Measurements from ENCODE around the gene PRKAG2.
"Not testable (repeated sequence)": the region's sequence is repeated elsewhere in the genome, so short reads cannot be mapped to it uniquely, and the experiment has no call there.

PRKAG2 gene

GRCh38 chr7:151542606-151543130 is 334.2 kb downstream of the PRKAG2 start:
- DNase-seq (ENCODE audit: extremely low read depth in 1 of 2, low read depth in 1 of 2), result no peak

GRCh38 chr7:151541709-151542499 is 335.0 kb downstream of the PRKAG2 start:
- no peak for DNase-seq (ENCODE audit: extremely low read depth in 1 of 2, low read depth in 1 of 2)

GRCh38 chr7:151540146-151540545 is 336.8 kb downstream of the PRKAG2 start:
- no peak for DNase-seq (ENCODE audit: extremely low read depth in 1 of 2, low read depth in 1 of 2)

GRCh38 chr7:151539088-151539671 is 337.7 kb downstream of the PRKAG2 start:
- DNase-seq (ENCODE audit: extremely low read depth in 1 of 2, low read depth in 1 of 2), result no peak

GRCh38 chr7:151537818-151538561 is 338.9 kb downstream of the PRKAG2 start:
- no peak for DNase-seq (ENCODE audit: extremely low read depth in 1 of 2, low read depth in 1 of 2)

- DNase-seq (ENCODE audit: extremely low read depth in 1 of 2, low read depth in 1 of 2), result not testable (repeated sequence)
Observed at GRCh38 chr7:151536178-151536577, 340.7 kb downstream of the PRKAG2 start.

GRCh38 chr7:151529842-151530241 is 347.1 kb downstream of the PRKAG2 start:
- no peak for DNase-seq (ENCODE audit: extremely low read depth in 1 of 2, low read depth in 1 of 2)

- DNase-seq (ENCODE audit: extremely low read depth in 1 of 2, low read depth in 1 of 2), result no peak
Observed at GRCh38 chr7:151524845-151525244, 352.1 kb downstream of the PRKAG2 start.

GRCh38 chr7:151524331-151524730 is 352.6 kb downstream of the PRKAG2 start:
- no peak for DNase-seq (ENCODE audit: extremely low read depth in 1 of 2, low read depth in 1 of 2)

GRCh38 chr7:151520419-151521261 is 356.3 kb downstream of the PRKAG2 start:
- DNase-seq (ENCODE audit: extremely low read depth in 1 of 2, low read depth in 1 of 2), result peak; percentile 11 to 17

- peak; percentile 95 to 98 for DNase-seq (ENCODE audit: extremely low read depth in 1 of 2, low read depth in 1 of 2)
Observed at GRCh38 chr7:151519765-151520418, 357.0 kb downstream of the PRKAG2 start, which contains the start of gene RHEB. Gene RHEB (minus strand): TSS chr7:151519895. CDS start chr7:151519511, 384 bp downstream.

GRCh38 chr7:151518947-151519764 is 357.8 kb downstream of the PRKAG2 start:
- DNase-seq (ENCODE audit: extremely low read depth in 1 of 2, low read depth in 1 of 2), result peak; percentile 20 to 31

- peak; percentile 41 to 57 for DNase-seq (ENCODE audit: extremely low read depth in 1 of 2, low read depth in 1 of 2)
Observed at GRCh38 chr7:151518105-151518946, 358.6 kb downstream of the PRKAG2 start.

GRCh38 chr7:151517601-151518104 is 359.3 kb downstream of the PRKAG2 start:
- DNase-seq (ENCODE audit: extremely low read depth in 1 of 2, low read depth in 1 of 2), result no peak

GRCh38 chr7:151515276-151515565 is 361.7 kb downstream of the PRKAG2 start:
- DNase-seq (ENCODE audit: extremely low read depth in 1 of 2, low read depth in 1 of 2), result no peak

GRCh38 chr7:151514461-151515275 is 362.2 kb downstream of the PRKAG2 start:
- no peak for DNase-seq (ENCODE audit: extremely low read depth in 1 of 2, low read depth in 1 of 2)

GRCh38 chr7:151513133-151513532 is 363.8 kb downstream of the PRKAG2 start:
- DNase-seq (ENCODE audit: extremely low read depth in 1 of 2, low read depth in 1 of 2), result no peak
